GM12801 (cell line): ENCODE data around the gene ANTXR1.

Experiments
- TF ChIP-seq, protein P1 (sequence below): IDR thresholded peaks from one replicate; pipeline ENCODE4 v1.5.1; 2011; ENCODE audit warnings: control low read depth; ENCODE audit not compliant: insufficient read length; ENCODE audit errors: extremely low read depth

Gene ANTXR1

DNA sequence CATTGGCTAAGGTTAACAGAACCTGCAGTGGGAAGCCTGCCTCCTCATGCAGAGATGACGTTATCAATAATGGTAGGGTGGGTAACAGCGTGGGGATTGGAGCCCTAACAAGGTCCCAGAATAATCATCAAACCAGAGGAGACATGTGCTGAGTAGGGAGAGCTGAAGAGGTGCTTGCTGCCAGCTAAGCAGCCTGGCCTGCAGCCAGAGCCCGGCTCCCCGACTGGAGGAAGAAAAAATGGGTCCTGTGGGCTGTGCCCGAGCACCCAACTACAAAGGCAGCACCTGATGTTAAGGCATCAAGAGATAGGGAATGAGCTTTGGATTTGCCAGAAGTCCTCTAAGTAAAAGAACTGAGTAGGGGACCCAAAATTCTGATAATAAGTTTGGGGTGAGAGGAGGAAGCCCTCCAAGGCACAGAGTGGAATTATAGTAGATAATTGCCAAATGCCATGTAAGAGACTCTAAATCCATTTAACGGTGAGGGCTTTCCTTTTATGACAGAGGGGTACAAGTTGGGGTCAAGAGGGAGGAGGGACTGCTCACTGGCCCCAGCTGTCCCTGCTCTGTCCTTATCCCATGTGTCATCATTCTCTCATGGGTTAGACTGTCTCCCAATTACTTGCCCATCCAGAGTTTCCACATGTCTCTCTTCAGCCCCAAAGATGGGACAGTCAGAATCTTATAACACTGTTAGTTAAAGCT is 156.1 kb downstream of the ANTXR1 start:
- TF ChIP-seq, protein P1, sequence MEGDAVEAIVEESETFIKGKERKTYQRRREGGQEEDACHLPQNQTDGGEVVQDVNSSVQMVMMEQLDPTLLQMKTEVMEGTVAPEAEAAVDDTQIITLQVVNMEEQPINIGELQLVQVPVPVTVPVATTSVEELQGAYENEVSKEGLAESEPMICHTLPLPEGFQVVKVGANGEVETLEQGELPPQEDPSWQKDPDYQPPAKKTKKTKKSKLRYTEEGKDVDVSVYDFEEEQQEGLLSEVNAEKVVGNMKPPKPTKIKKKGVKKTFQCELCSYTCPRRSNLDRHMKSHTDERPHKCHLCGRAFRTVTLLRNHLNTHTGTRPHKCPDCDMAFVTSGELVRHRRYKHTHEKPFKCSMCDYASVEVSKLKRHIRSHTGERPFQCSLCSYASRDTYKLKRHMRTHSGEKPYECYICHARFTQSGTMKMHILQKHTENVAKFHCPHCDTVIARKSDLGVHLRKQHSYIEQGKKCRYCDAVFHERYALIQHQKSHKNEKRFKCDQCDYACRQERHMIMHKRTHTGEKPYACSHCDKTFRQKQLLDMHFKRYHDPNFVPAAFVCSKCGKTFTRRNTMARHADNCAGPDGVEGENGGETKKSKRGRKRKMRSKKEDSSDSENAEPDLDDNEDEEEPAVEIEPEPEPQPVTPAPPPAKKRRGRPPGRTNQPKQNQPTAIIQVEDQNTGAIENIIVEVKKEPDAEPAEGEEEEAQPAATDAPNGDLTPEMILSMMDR, result no peak

DNA sequence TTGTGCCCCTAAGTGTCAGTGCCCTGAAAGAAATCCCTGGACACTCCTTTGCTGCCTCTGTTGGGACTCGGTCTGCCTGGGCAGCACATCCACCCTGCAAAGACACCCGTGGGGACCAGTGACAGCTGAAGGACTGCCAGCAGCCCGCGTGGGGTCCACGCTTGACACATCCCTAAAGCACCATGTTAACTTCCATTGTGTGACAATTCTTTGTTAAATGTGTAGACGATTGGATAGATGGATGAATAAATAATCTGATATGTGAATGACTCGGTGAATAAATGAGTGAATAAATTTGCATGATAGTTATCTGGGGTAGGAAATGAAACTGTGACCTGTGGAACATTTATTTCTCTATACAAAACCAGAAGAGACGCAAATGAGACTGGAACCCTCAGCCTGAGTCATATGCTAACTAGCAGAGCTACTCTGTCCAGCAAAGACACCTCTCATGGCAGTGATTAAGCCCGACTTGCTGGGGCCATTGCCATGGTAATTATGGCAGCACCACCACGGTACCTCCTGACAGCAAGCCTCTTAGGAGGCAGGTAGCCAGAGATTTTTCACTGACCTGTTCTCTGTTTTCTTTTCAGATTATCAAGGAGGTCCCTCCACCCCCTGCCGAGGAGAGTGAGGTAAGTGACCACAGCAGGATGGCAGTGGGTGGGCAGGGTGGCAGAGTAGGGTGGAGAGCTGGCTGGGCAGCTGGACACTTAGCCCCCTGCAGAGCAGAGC is 156.8 kb downstream of the ANTXR1 start:
- TF ChIP-seq, protein P1, result no peak

DNA sequence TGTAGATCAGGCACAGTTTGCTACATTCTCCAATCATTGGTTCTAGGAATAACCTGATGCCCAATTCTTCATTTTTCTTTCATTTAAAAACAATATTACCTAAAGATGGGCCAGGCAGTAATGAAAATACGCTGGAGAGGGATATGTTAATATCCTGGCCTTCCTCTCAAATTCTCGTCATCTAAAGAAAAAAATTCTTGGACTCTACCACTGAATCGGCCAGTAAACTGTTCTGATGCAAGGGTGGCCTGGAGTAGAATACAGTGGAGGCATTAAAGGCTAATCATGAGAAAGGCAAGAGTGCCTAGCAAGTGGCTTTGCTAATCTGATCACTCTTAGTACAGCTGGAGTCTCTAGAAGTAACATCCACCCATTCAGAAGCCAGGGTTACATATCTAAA is 157.7 kb downstream of the ANTXR1 start:
- TF ChIP-seq, protein P1, result no peak

DNA sequence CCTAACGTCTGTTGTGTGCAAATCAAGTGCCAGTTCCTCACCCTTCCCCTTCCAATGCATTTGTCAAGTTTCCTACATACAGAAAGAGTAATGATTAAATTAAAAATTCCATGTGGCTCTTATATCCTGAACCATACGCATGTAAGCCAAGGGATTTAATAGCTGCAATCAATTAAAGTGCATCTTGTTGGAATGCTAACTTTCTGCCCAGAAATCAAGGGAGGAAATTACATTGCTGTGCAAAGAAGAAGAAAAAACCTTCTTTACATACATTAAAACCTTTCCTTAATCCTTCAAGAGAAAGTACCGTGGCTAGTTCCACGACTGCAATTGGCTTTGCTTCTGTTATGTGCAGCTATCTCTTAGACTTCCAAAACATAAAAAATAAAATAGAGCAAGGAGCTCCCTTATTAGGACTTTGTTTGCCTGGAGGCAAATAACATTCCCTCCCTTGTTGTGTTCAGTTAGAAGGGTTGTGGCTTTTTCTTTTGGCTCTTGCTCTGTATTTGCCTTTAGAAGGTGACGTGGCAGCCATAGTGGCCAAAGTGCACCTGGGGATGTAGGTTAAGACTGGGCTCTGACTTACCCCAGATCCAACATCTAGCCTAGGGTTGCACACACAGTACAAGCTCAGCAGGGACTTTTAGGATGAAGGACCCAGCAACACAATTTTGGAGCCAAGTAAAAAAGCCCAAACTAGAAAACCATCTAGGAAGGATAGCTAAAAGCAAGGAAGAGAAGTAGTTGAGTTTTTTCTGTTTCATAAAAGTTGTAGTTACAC is 158.3 kb downstream of the ANTXR1 start:
- TF ChIP-seq, protein P1, result no peak

DNA sequence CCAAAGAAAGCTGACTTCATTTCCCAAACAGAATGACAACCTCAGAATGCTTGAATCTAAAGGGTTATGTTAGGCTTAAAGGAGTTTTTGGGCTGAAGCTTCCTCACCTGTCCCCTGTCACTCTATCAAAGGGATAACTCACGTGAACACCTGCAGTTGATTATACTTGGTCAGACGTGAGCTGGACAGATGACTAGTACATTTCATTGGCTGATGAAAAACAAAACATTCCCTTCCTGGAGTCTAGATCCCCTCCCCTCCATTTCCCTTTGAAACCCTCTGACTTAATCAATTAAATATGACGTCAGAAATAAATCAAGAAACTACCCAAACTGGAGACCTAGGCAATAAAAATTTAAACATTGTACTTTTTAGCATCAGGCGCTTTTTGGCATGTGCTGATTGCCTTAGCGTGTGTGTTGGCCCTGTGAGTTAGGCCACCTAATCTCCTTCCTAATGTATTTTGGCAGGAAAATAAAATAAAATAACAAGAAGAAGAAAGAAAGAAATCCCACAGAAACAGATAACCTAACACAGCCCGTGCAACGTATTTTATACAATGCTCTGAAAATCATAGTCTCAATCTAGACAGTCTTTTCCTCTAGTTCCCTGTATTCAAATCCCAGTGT is 159.0 kb downstream of the ANTXR1 start:
- TF ChIP-seq, protein P1, result no peak

DNA sequence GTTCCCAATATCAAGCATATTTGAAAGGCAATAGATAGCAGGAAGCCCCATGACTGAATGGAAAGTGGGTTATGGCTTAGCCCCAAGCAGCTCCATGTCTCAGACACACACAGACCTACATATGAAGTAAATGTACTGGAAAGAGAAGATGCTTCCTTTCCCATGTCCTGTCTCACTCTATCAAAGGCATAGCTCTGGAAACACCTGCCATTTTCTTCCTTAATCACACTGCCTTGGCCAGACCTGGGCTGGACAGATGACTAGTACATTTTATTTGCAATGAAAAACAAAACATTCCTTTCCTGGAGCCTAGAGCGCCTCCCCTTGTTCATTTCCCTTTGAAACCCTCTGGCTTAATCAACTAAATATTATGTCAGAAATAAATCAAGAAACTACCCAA is 160.7 kb downstream of the ANTXR1 start:
- TF ChIP-seq, protein P1, result no peak
